Ishikawa (cell line): ENCODE results near the gene RNF39.

Experiments
- CEBPB ChIP-seq: IDR thresholded peaks from 2 replicates; pipeline ENCODE4 v1.6.1; 2012
- CREB1 ChIP-seq: IDR thresholded peaks from 2 replicates; pipeline ENCODE4 v1.6.1; 2012; ENCODE audit warnings: low read depth
- EGR1 ChIP-seq: IDR thresholded peaks from 2 replicates; pipeline ENCODE4 v1.6.1; 2012
- EP300 ChIP-seq: IDR thresholded peaks from 2 replicates; pipeline ENCODE4 v1.6.1; 2012; ENCODE audit warnings: borderline replicate concordance
- FOXM1 ChIP-seq: IDR thresholded peaks from 2 replicates; pipeline ENCODE4 v1.6.1; 2012; ENCODE audit warnings: low read depth, borderline replicate concordance
- NFIC ChIP-seq: IDR thresholded peaks from 2 replicates; pipeline ENCODE4 v1.6.1; 2012
- RAD21 ChIP-seq: IDR thresholded peaks from 2 replicates; pipeline ENCODE4 v1.6.1; 2012; ENCODE audit warnings: low read depth
- REST ChIP-seq: IDR thresholded peaks from 2 replicates; pipeline ENCODE4 v1.6.1; 2012; ENCODE audit warnings: low read depth, mild to moderate bottlenecking
- TAF1 ChIP-seq: IDR thresholded peaks from 2 replicates; pipeline ENCODE4 v1.6.1; 2012; ENCODE audit warnings: low read depth, mild to moderate bottlenecking
- TCF12 ChIP-seq: IDR thresholded peaks from 2 replicates; pipeline ENCODE4 v1.6.1; 2012; ENCODE audit warnings: low read depth
- TEAD4 ChIP-seq: IDR thresholded peaks from 2 replicates; pipeline ENCODE4 v1.6.1; 2012
- YY1 ChIP-seq: IDR thresholded peaks from 2 replicates; pipeline ENCODE4 v1.6.1; 2012; ENCODE audit warnings: low read depth
- ZBTB7A ChIP-seq: IDR thresholded peaks from 2 replicates; pipeline ENCODE4 v1.6.1; 2012; ENCODE audit warnings: low read depth
- TF ChIP-seq, protein P1 (sequence below): IDR thresholded peaks from 2 replicates; pipeline ENCODE4 v1.6.1; 2012
- TF ChIP-seq, protein P2 (sequence below): IDR thresholded peaks from 2 replicates; pipeline ENCODE4 v1.6.1; 2012

Gene RNF39, protein sequence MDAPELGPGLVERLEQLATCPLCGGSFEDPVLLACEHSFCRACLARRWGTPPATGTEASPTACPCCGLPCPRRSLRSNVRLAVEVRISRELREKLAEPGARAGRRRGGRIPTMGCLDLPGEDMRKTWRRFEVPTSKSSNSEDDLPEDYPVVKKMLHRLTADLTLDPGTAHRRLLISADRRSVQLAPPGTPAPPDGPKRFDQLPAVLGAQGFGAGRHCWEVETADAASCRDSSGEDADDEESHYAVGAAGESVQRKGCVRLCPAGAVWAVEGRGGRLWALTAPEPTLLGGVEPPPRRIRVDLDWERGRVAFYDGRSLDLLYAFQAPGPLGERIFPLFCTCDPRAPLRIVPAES

DNA sequence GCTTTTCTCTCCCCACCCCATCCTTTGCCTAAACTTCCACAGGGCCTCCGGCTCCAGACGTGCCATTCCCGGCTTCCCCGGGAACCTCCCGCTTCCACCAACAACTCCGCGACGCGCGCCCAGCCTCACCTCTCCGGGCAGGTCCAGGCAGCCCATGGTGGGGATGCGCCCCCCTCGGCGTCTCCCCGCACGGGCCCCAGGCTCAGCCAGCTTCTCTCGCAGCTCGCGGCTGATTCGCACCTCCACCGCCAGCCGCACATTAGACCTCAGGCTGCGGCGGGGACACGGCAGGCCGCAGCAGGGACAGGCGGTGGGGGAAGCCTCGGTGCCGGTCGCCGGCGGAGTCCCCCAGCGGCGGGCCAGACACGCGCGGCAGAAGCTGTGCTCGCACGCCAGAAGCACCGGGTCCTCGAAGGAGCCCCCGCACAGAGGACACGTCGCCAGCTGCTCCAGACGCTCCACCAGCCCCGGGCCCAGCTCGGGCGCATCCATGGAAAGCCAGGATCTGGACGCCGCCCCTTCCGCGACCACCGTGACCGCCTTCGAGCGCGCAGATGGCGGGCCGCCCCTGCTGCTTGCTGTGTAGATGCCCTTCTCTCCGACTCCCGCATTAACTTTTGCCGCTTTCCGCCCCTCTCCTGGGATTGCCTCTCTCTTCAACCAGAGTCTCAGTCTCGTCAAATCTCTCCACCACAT is at the start of gene RNF39:
RNF39 (minus strand) TSS at position 676 of the 696 bp plus-strand sequence; CDS start at position 492, 184 bp downstream.
- TF ChIP-seq CREB1 (no peak), NFIC (no peak), ZBTB7A (no peak), EP300 (no peak), RAD21 (no peak), TCF12 (no peak), FOXM1 (no peak), YY1 (no peak), TAF1 (no peak), CEBPB (no peak)

DNA sequence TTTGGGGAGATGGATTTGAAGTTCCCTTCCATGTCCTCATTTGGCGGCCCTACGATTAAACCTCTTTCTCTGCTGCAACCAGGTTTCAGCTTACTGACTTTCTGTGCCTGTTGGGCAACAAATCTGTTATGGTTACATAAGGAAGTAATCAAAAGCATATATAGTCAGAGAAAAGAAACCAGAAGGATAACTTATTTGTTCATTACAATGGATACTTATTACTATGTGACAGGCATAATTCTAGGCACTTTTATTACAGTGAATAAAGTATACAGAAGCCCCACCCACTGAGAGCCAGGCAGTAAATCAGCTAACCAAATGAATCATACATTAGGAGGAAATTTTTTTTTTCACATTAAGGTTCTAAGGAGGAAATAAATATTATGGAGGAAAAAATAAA is 46.9 kb upstream of the RNF39 start:
- no peak for TF ChIP-seq REST
- no peak for TF ChIP-seq EP300
- no peak for TF ChIP-seq YY1
- no peak for TF ChIP-seq TAF1
- no peak for TF ChIP-seq RAD21
- TF ChIP-seq NFIC: no peak
- no peak for TF ChIP-seq FOXM1
- TF ChIP-seq, protein P1, sequence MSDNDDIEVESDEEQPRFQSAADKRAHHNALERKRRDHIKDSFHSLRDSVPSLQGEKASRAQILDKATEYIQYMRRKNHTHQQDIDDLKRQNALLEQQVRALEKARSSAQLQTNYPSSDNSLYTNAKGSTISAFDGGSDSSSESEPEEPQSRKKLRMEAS: no peak

DNA sequence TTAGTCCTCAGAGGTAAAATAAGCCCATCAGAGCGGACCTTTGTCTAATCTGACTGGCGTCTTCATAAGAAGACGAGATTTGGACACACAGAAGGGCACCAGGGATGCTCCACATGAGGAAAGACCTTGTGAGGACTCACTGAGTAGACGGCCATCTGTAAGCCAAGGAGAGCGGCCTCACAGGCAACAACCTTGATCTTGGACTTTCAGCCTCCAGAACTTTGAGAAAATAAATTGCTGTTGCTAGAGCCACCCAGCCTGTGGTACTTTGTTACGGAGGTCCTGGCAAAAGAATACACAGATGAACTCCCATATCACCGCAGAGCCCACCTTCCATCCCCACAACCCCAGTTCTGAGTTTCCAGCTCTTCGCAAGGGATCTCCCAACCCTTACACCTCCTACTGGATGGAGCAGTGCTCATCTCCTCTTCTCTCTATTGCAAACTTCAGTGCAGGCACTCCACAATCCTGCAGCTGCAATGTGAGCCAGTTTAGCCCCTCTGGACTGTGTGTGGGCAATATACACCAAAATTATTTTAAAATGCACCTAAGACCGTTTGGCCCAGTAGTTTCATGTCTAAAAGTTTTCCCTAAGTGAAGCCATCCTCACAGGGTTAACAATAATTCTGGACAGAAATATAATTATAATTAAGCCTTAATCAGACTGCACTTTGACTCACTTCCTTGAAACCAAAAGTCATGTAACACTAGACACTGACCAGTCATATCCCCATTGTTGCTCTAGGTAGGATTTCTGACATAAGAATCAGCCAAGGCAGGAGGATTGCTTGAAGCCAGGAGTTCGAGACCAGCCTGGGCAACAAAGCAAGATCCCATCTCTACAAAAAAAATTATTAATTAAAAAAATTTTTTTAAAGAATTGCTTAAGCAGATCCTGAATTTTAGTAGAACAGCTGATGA is 46.1 kb upstream of the RNF39 start:
- TF ChIP-seq TEAD4: no peak
- TF ChIP-seq REST: no peak
- no peak for TF ChIP-seq EGR1
- TF ChIP-seq, protein P2, sequence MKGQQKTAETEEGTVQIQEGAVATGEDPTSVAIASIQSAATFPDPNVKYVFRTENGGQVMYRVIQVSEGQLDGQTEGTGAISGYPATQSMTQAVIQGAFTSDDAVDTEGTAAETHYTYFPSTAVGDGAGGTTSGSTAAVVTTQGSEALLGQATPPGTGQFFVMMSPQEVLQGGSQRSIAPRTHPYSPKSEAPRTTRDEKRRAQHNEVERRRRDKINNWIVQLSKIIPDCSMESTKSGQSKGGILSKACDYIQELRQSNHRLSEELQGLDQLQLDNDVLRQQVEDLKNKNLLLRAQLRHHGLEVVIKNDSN: no peak
- no peak for TF ChIP-seq FOXM1
- TF ChIP-seq YY1: no peak
- no peak for TF ChIP-seq NFIC
- no peak for TF ChIP-seq CEBPB
- no peak for TF ChIP-seq EP300

- TF ChIP-seq, protein P1: no peak
- no peak for TF ChIP-seq RAD21
Measured at GRCh38 chr6:30116724-30117123, 41.2 kb upstream of the RNF39 start.

DNA sequence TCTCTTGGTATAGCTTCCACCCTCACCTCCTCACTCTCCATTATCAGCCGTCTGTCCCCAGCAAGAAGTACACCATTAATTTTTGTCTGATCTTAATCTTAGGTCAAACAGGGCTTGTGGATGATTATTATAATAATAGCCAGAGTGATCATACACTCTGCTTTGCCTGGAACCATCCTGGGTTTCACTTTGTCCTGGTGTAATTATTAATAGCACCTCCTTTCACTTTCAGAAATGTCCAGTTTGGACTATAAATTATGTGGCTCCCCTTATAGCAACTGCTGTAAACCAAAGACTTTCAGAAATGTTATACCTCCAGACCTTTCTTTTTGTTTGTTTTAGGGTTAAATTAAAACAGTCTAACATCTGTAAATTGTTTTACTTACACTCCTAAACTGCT is 38.3 kb upstream of the RNF39 start:
- TF ChIP-seq FOXM1: no peak
- no peak for TF ChIP-seq TCF12
- TF ChIP-seq CEBPB: no peak
- TF ChIP-seq RAD21: no peak
